ENCODE data around the gene LRRC23. TPM values are rescaled to one million over a fixed set of nuclear protein-coding genes. Genes with fewer than 3 reads are reported as not detected.

The LRRC23 gene
- polyA plus RNA-seq, 10 donors = 8.4 to 11.7 (median 10.2) TPM

GRCh38 chr12:6956021-6956727, 51.6 kb downstream of the LRRC23 start:
- no peak for DNase-seq

- DNase-seq = no peak
These were observed 52.6 kb downstream of the LRRC23 start for GRCh38 chr12:6957151-6957701.

- DNase-seq = no peak
These were observed 53.4 kb downstream of the LRRC23 start for GRCh38 chr12:6957741-6958608.

GRCh38 chr12:6958609-6959057, 54.0 kb downstream of the LRRC23 start:
- DNase-seq = no peak

- DNase-seq = peak in 1 of 3 donors; percentile 54
These were observed 54.6 kb downstream of the LRRC23 start for GRCh38 chr12:6959058-6959804.

- no peak for DNase-seq
These were observed 55.4 kb downstream of the LRRC23 start for GRCh38 chr12:6959805-6960592.

GRCh38 chr12:6960593-6961277, 56.1 kb downstream of the LRRC23 start:
- peak in 1 of 3 donors; percentile 62 for DNase-seq

GRCh38 chr12:6961278-6961694, 56.7 kb downstream of the LRRC23 start:
- no peak for DNase-seq

- DNase-seq = peak in 2 of 3 donors; percentile 74 to 78
These were observed 57.2 kb downstream of the LRRC23 start for GRCh38 chr12:6961695-6962284.

- no peak for DNase-seq
These were observed 57.8 kb downstream of the LRRC23 start for GRCh38 chr12:6962285-6963015.

- DNase-seq = no peak
These were observed 58.6 kb downstream of the LRRC23 start for GRCh38 chr12:6963016-6963731.

Other genes with a start within 250 kb of the LRRC23 start
- 10 to 100 TPM; 43.7 to 54.1 (median 48.9) TPM for gene ING4, start 241.7 kb upstream of the LRRC23 start, polyA plus RNA-seq (ENCODE audit: insufficient read length in 10 of 10)
- 10 to 100 TPM; 40.6 to 62.3 (median 47.0) TPM for gene ZNF384, start 215.4 kb upstream of the LRRC23 start, polyA plus RNA-seq (ENCODE audit: insufficient read length in 10 of 10)
- 1 to 10 TPM; 2.6 to 7.0 (median 4.4) TPM for gene PIANP, start 204.0 kb upstream of the LRRC23 start, polyA plus RNA-seq (ENCODE audit: insufficient read length in 10 of 10)
- gene COPS7A, start 180.8 kb upstream of the LRRC23 start, polyA plus RNA-seq (ENCODE audit: insufficient read length in 10 of 10) = 10 to 100 TPM; 55.6 to 66.6 (median 61.9) TPM
- 100 to 1,000 TPM; 114 to 157 (median 128) TPM for gene MLF2, start 151.7 kb upstream of the LRRC23 start, polyA plus RNA-seq (ENCODE audit: insufficient read length in 10 of 10)
- gene PTMS, start 138.5 kb upstream of the LRRC23 start, polyA plus RNA-seq (ENCODE audit: insufficient read length in 10 of 10) = 100 to 1,000 TPM; 245 to 421 (median 350) TPM
- gene LAG3, start 132.3 kb upstream of the LRRC23 start, polyA plus RNA-seq (ENCODE audit: insufficient read length in 10 of 10) = 1 to 10 TPM in 1 of 10 donors, under 1 TPM in 9; 0.30 to 1.2 (median 0.53) TPM
- 10 to 100 TPM in 2 of 10 donors, 1 to 10 TPM in 8; 5.9 to 15.5 (median 7.7) TPM for gene CD4, start 115.3 kb upstream of the LRRC23 start, polyA plus RNA-seq (ENCODE audit: insufficient read length in 10 of 10)
- 10 to 100 TPM; 15.3 to 27.6 (median 17.9) TPM for gene GPR162, start 83.0 kb upstream of the LRRC23 start, polyA plus RNA-seq (ENCODE audit: insufficient read length in 10 of 10)
- gene P3H3, start 76.4 kb upstream of the LRRC23 start, polyA plus RNA-seq (ENCODE audit: insufficient read length in 10 of 10) = 10 to 100 TPM; 32.6 to 62.7 (median 44.1) TPM
- gene GNB3, start 63.9 kb upstream of the LRRC23 start, polyA plus RNA-seq (ENCODE audit: insufficient read length in 10 of 10) = 10 to 100 TPM; 10.3 to 40.0 (median 26.3) TPM
- 10 to 100 TPM; 14.1 to 25.5 (median 19.5) TPM for gene CDCA3, start 53.5 kb upstream of the LRRC23 start, polyA plus RNA-seq (ENCODE audit: insufficient read length in 10 of 10)
- gene USP5, start 52.7 kb upstream of the LRRC23 start, polyA plus RNA-seq (ENCODE audit: insufficient read length in 10 of 10) = 10 to 100 TPM; 46.9 to 67.1 (median 59.3) TPM
- 1,000 to 10,000 TPM in 3 of 10 donors, 100 to 1,000 TPM in 7; 716 to 1,072 (median 910) TPM for gene TPI1, start 37.3 kb upstream of the LRRC23 start, polyA plus RNA-seq (ENCODE audit: insufficient read length in 10 of 10)
- gene SPSB2, start 31.5 kb upstream of the LRRC23 start, polyA plus RNA-seq (ENCODE audit: insufficient read length in 10 of 10) = 1 to 10 TPM; 2.5 to 7.0 (median 5.7) TPM
- gene ENO2, start 9.8 kb downstream of the LRRC23 start, polyA plus RNA-seq (ENCODE audit: insufficient read length in 10 of 10) = 10 to 100 TPM in 2 of 10 donors, 1 to 10 TPM in 8; 5.2 to 11.7 (median 8.4) TPM
- 10 to 100 TPM; 58.2 to 79.9 (median 68.1) TPM for gene ATN1, start 23.1 kb downstream of the LRRC23 start, polyA plus RNA-seq (ENCODE audit: insufficient read length in 10 of 10)
- not detected for gene RNU7-1, start 39.0 kb downstream of the LRRC23 start, polyA plus RNA-seq (ENCODE audit: insufficient read length in 10 of 10)
- gene C12orf57, start 39.2 kb downstream of the LRRC23 start, polyA plus RNA-seq (ENCODE audit: insufficient read length in 10 of 10) = 100 to 1,000 TPM; 120 to 180 (median 152) TPM
- 10 to 100 TPM in 1 of 10 donors, 1 to 10 TPM in 9; 4.3 to 10.6 (median 6.6) TPM for gene PTPN6, start 46.5 kb downstream of the LRRC23 start, polyA plus RNA-seq (ENCODE audit: insufficient read length in 10 of 10)
- 100 to 1,000 TPM; 254 to 293 (median 280) TPM for gene PHB2, start 65.8 kb downstream of the LRRC23 start, polyA plus RNA-seq (ENCODE audit: insufficient read length in 10 of 10)
- 10 to 100 TPM; 27.1 to 38.6 (median 29.8) TPM for gene EMG1, start 66.1 kb downstream of the LRRC23 start, polyA plus RNA-seq (ENCODE audit: insufficient read length in 10 of 10)
- 10 to 100 TPM; 18.0 to 23.7 (median 20.7) TPM for gene LPCAT3, start 113.7 kb downstream of the LRRC23 start, polyA plus RNA-seq (ENCODE audit: insufficient read length in 10 of 10)
- 100 to 1,000 TPM in 2 of 10 donors, 10 to 100 TPM in 8; 65.9 to 107 (median 83.6) TPM for gene C1S, start 155.9 kb downstream of the LRRC23 start, polyA plus RNA-seq (ENCODE audit: insufficient read length in 10 of 10)
- 100 to 1,000 TPM in 2 of 10 donors, 10 to 100 TPM in 8; 80.3 to 122 (median 98.4) TPM for gene C1R, start 187.6 kb downstream of the LRRC23 start, polyA plus RNA-seq (ENCODE audit: insufficient read length in 10 of 10)
- 10 to 100 TPM; 10.4 to 23.6 (median 11.9) TPM for gene C1RL, start 204.4 kb downstream of the LRRC23 start, polyA plus RNA-seq (ENCODE audit: insufficient read length in 10 of 10)
- gene RBP5, start 224.1 kb downstream of the LRRC23 start, polyA plus RNA-seq (ENCODE audit: insufficient read length in 10 of 10) = 1 to 10 TPM; 1.1 to 8.2 (median 3.3) TPM
- gene CLSTN3, start 225.5 kb downstream of the LRRC23 start, polyA plus RNA-seq (ENCODE audit: insufficient read length in 10 of 10) = 10 to 100 TPM; 11.8 to 25.7 (median 19.1) TPM